H1 (cell line): Measurements from ENCODE around the gene GSDMA. TPM values are rescaled to one million over a fixed set of nuclear protein-coding genes. Genes with fewer than 3 reads are reported as not detected.

Source experiments
- ATF3 ChIP-seq: IDR thresholded peaks from 2 replicates; pipeline ENCODE4 v1.6.1; 2011; ENCODE audit warnings: low read depth, mild to moderate bottlenecking, low read length; ENCODE audit not compliant: insufficient read depth
- BRCA1 ChIP-seq: IDR thresholded peaks from 2 replicates; pipeline ENCODE4 v1.6.1; 2012; ENCODE audit warnings: low read depth, low read length, improper control_type of control experiment
- CHD1 ChIP-seq: IDR thresholded peaks from 2 replicates; pipeline ENCODE4 v1.6.1; 2012; ENCODE audit warnings: low read depth, low read length, improper control_type of control experiment
- CHD2 ChIP-seq: IDR thresholded peaks from 2 replicates; pipeline ENCODE4 v1.6.1; 2012; ENCODE audit warnings: low read length, improper control_type of control experiment
- CTCF ChIP-seq, 3 experiments: IDR thresholded peaks; 1 replicate in 2 of 3; 2 replicates in 1 of 3; pipeline versions ENCODE4 v1.5.1 to v1.6.1; 2011; ENCODE audit warnings: low read length in 3 of 3, mild to moderate bottlenecking in 3 of 3, inconsistent platforms in 2 of 3, low read depth in 1 of 3, moderate library complexity in 1 of 3; ENCODE audit not compliant: insufficient read depth in 1 of 3; ENCODE audit errors: control extremely low read depth in 1 of 3
- HDAC6 ChIP-seq: IDR thresholded peaks from one replicate; pipeline ENCODE4 v1.7.1; 2012; ENCODE audit warnings: low read depth, mild to moderate bottlenecking, inconsistent platforms, low read length, moderate library complexity
- KDM4A ChIP-seq: IDR thresholded peaks from one replicate; pipeline ENCODE4 v1.7.1; 2012; ENCODE audit warnings: low read depth, mild to moderate bottlenecking, moderate library complexity, low read length, inconsistent platforms; ENCODE audit not compliant: severe bottlenecking
- TEAD4 ChIP-seq: IDR thresholded peaks from 2 replicates; pipeline ENCODE4 v1.6.1; 2012; ENCODE audit warnings: low read depth, low read length, inconsistent platforms, mixed read lengths
- polyA plus RNA-seq, 7 experiments: library from polyadenylated mRNA; depleted of rRNA in 3 of 7; stranded (reverse) in 5 of 7; unstranded in 2 of 7; fragments of >200 nt in 5 of 7; fragments of 200-250 nt in 2 of 7; gene quantifications; 1 replicate in 5 of 7; 2 replicates in 1 of 7; 4 replicates in 1 of 7; pipeline versions ENCODE4 v1.2.1 to v1.2.3, GENCODE V29; 2011 to 2013; ENCODE audit warnings: missing spikeins in 2 of 7, mixed read lengths in 2 of 7
- total RNA-seq: library from RNA; stranded (reverse); fragmentation: NEBNext Ultra II Directional; extraction: Animal tissue kit (Norgen Biotek cat#: 25700); gene quantifications from 2 replicates; pipeline ENCODE4 v1.2.1, GENCODE V29; 2021

GSDMA gene
- total and polyA plus RNA-seq, 2 of the 8 experiments (the other 6 are each of a cell fraction or from before 2014, with no cell fraction given), result 0.03 TPM; not detected in 1

GRCh38 chr17:39933912-39934311 lies 28.9 kb upstream of the GSDMA start (continued):
- no peak for TF ChIP-seq CTCF (IDR thresholded peaks at IDR 0.05; ENCODE audit: control extremely low read depth in 1 of 3, insufficient read depth in 1 of 3, low read depth in 1 of 3, low read length in 3 of 3)
- no peak for TF ChIP-seq CHD1
- no peak for TF ChIP-seq BRCA1
- no peak for TF ChIP-seq HDAC6
- no peak for TF ChIP-seq KDM4A
- no peak for TF ChIP-seq CHD2
- TF ChIP-seq TEAD4, result no peak
- TF ChIP-seq ATF3, result no peak
- TF ChIP-seq, all 59 proteins: peak for 0
